Endothelial cell of umbilical vein (primary cell): Measurements from ENCODE around the gene RBKS. TPM values are rescaled to one million over a fixed set of nuclear protein-coding genes. Genes with fewer than 3 reads are reported as not detected.
A peak's percentile ranks its signal among the peaks of the same experiment; 100 is the strongest.

Source experiments
- BruUV-seq: library from RNA; stranded (reverse); fragments of 400-500 nt; replicated peaks from 2 replicates; lab custom pipeline; 2021; lab: Mats Ljungman, UMichigan
- CTCF ChIA-PET: fragments of 300-600, 350-600 bp; sonication (Branson Sonifier 250); formaldehyde crosslinking; loops from one replicate; lab custom pipeline; 2021; ENCODE audit warnings: antibody characterized with exemption, inconsistent platforms; lab: Charles Lee
- POLR2A ChIA-PET: fragments of 300-600, 350-600 bp; sonication (Branson Sonifier 250); formaldehyde crosslinking; loops from one replicate; lab custom pipeline; 2021; ENCODE audit warnings: antibody characterized with exemption, inconsistent platforms; lab: Charles Lee
- DNase-seq: peaks from one replicate; pipeline ENCODE4 v3.0.0-alpha.2; 2011; ENCODE audit warnings: low read depth, low spot score
- FAIRE-seq: peaks from 2 replicates; lab custom pipeline; 2011; peaks lifted over from hg19 to GRCh38; lab: Jason Lieb, UNC
- H2AFZ ChIP-seq: 2 replicates; pipeline ENCODE4 v1.6.0; 2012; ENCODE audit warnings: low read depth, low read length, control low read depth, inconsistent platforms
- H3K27ac ChIP-seq: 2 replicates; pipeline ENCODE4 v1.5.1; 2011; ENCODE audit warnings: low read depth, mild to moderate bottlenecking, control low read depth, low read length, moderate library complexity; ENCODE audit not compliant: insufficient read depth
- H3K27me3 ChIP-seq, 2 experiments: 2 replicates each; pipeline versions ENCODE4 v1.6.0 to v1.6.1; 2011; ENCODE audit warnings: low read length in 2 of 2, mixed read lengths in 1 of 2; ENCODE audit not compliant: control insufficient read depth in 2 of 2, insufficient read depth in 2 of 2
- H3K36me3 ChIP-seq, 2 experiments: 2 replicates in 1 of 2; 3 replicates in 1 of 2; pipeline ENCODE4 v1.5.1; 2011; ENCODE audit warnings: low read length in 2 of 2, mild to moderate bottlenecking in 1 of 2, moderate library complexity in 1 of 2; ENCODE audit not compliant: control insufficient read depth in 2 of 2, insufficient read depth in 2 of 2; ENCODE audit errors: extremely low read depth in 1 of 2
- H3K4me1 ChIP-seq: 3 replicates; pipeline ENCODE4 v1.5.1; 2011; ENCODE audit warnings: mild to moderate bottlenecking, low read length; ENCODE audit not compliant: control insufficient read depth, insufficient read depth; ENCODE audit errors: extremely low read depth
- H3K4me2 ChIP-seq: 2 replicates; pipeline ENCODE4 v1.6.1; 2011; ENCODE audit warnings: low read length, control low read depth, mixed read lengths; ENCODE audit not compliant: insufficient read depth
- H3K4me3 ChIP-seq, 3 experiments: fragments of 200-600 bp in 1 of 3; sonication (generic), shearing (Covaris generic) in 1 of 3; replicated peaks in 1 of 3; 2 replicates each; pipeline ENCODE4 v1.5.1; 2011 to 2016; ENCODE audit warnings: control low read depth in 3 of 3, low read length in 3 of 3, mild to moderate bottlenecking in 2 of 3, inconsistent platforms in 1 of 3, low read depth in 1 of 3, moderate library complexity in 1 of 3; ENCODE audit not compliant: insufficient read depth in 1 of 3
- H3K79me2 ChIP-seq: 2 replicates; pipeline ENCODE4 v1.6.0; 2012; ENCODE audit warnings: low read length, inconsistent platforms; ENCODE audit not compliant: control insufficient read depth, insufficient read depth
- H3K9ac ChIP-seq: replicated peaks from 2 replicates; pipeline ENCODE3; 2011; ENCODE audit warnings: low read length, control low read depth; ENCODE audit not compliant: insufficient read depth; ENCODE audit errors: extremely low read depth
- H3K9me1 ChIP-seq: replicated peaks from 3 replicates; pipeline ENCODE4 v1.6.0; 2011; ENCODE audit warnings: mild to moderate bottlenecking, low read length; ENCODE audit not compliant: control insufficient read depth, insufficient read depth; ENCODE audit errors: extremely low read depth
- H3K9me3 ChIP-seq: replicated peaks from 2 replicates; pipeline ENCODE4 v1.5.1; 2012; ENCODE audit warnings: low read length, inconsistent platforms; ENCODE audit not compliant: control insufficient read depth, insufficient read depth
- H4K20me1 ChIP-seq: replicated peaks from 2 replicates; pipeline ENCODE3; 2011; ENCODE audit warnings: mild to moderate bottlenecking, low read length; ENCODE audit not compliant: control insufficient read depth, insufficient read depth; ENCODE audit errors: extremely low read depth
- EZH2 ChIP-seq: IDR thresholded peaks from 2 replicates; pipeline ENCODE4 v1.6.1; 2012; ENCODE audit warnings: borderline replicate concordance, low read depth, mild to moderate bottlenecking, moderate library complexity, low read length, inconsistent platforms; ENCODE audit not compliant: severe bottlenecking
- FOS ChIP-seq: IDR thresholded peaks from 2 replicates; pipeline ENCODE4 v1.6.1; 2011; ENCODE audit warnings: mild to moderate bottlenecking, low read length, moderate library complexity, borderline replicate concordance; ENCODE audit not compliant: insufficient read depth
- GATA2 ChIP-seq: IDR thresholded peaks from 2 replicates; pipeline ENCODE4 v1.7.0; 2011; ENCODE audit warnings: low read depth, mild to moderate bottlenecking, moderate library complexity, mixed read lengths, low read length; ENCODE audit not compliant: insufficient read length, insufficient read depth
- JUN ChIP-seq: IDR thresholded peaks from 2 replicates; pipeline ENCODE4 v1.6.1; 2011; ENCODE audit warnings: borderline replicate concordance, low read depth; ENCODE audit not compliant: insufficient read length, insufficient read depth
- MYC ChIP-seq: IDR thresholded peaks from one replicate; pipeline ENCODE4 v1.6.1; 2011; ENCODE audit warnings: mild to moderate bottlenecking, low read depth, low read length
- POLR2A ChIP-seq: IDR thresholded peaks from 2 replicates; pipeline ENCODE4 v1.6.1; 2012; ENCODE audit warnings: low read depth, mild to moderate bottlenecking, control low read depth, low read length
- POLR2AphosphoS5 ChIP-seq: IDR thresholded peaks from 2 replicates; pipeline ENCODE4 v1.6.1; 2012; ENCODE audit warnings: low read depth, mild to moderate bottlenecking, control low read depth, low read length, moderate library complexity; ENCODE audit not compliant: insufficient read depth
- dilution Hi-C: fragments of 300-500 bp; cut with MboI; formaldehyde crosslinking; loops from one replicate; pipeline ENCODE4 v1.15.0; 2019; ENCODE audit warnings: low sequenced_read_pairs; ENCODE audit not compliant: extremely low pct_ligation_motif_present
- intact Hi-C: fragments of 100-400 bp; cut with micrococcal nuclease; formaldehyde crosslinking; loops from one replicate; pipeline ENCODE4 v1.10.0; 2022
- polyA plus RNA-seq, 4 experiments: library from polyadenylated mRNA; depleted of rRNA in 3 of 4; stranded (reverse) in 3 of 4; unstranded in 1 of 4; fragments of >200 nt; gene quantifications; 2 replicates each; pipeline versions ENCODE4 v1.2.1 to v1.2.3, GENCODE V29; 2011 to 2012; ENCODE audit warnings: missing spikeins in 1 of 4
- total RNA-seq: library from RNA; stranded (reverse); gene quantifications from 2 replicates; pipeline ENCODE4 v1.2.3, GENCODE V29; 2021
- TF ChIP-seq, protein P1 (sequence below): IDR thresholded peaks from 2 replicates; pipeline ENCODE4 v1.6.1; 2011; ENCODE audit not compliant: insufficient read depth, insufficient read length
- TF ChIP-seq, protein P2 (sequence below), 2 donors: IDR thresholded peaks; 1 replicate in 1 of 2; 2 replicates in 1 of 2; pipeline ENCODE4 v1.5.1; 2011; ENCODE audit warnings: low read length in 2 of 2, mild to moderate bottlenecking in 2 of 2, moderate library complexity in 2 of 2, control low read depth in 1 of 2, inconsistent platforms in 1 of 2, low read depth in 1 of 2; ENCODE audit not compliant: insufficient read depth in 1 of 2; ENCODE audit errors: extremely low read depth in 1 of 2

Gene RBKS
- total and polyA plus RNA-seq, 2 donors (not counting 3 experiments of a cell fraction or from before 2014, with no cell fraction given): 0.64 to 1.8 TPM

DNA sequence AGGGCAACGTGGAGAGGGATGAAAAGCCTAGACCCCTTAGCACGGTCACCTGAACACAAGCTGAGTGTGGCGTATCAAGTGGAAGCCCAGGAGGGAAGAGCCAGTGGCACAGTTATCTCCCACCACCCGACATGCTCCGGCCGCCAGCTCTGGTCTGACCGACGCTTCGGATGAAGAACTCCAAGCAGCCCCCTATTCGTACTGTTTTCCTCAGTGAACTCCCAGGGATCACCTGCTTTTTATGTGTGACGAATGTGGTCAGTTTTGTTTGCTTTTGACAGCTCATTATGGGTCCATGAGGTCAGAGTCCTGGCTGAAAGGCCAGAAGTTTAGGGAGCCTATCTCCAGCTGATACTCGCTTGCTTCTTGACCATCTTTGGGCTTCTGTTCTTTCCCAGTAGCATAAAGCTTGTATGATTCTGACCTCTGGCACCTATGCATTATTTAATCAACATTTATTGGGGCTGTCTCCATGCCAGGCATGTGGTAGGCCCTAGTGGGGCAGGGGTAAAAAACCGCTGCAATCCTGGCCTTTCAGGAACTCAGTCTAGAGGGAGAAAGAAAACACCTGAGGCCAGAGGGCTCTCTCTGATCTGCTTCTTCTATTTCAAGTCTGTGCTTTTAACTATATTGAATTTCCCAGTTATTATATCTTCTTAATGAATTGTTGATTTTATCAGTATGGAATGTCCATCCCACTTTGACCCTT is 151.7 kb downstream of the RBKS start:
- Histone ChIP-seq H3K4me2 (no peak overlapping the region), H3K4me1 (peaks cover 28% of the 10 kb centered on the region), H2AFZ (peak overlapping the region; percentile 8), H3K9me3 (no peaks in the 10 kb centered on the region), H3K27me3 (no peaks in the 10 kb centered on the region), H3K79me2 (no peaks in the 10 kb centered on the region), H3K9me1 (no peaks in the 10 kb centered on the region), H3K27ac (peak overlapping the region; percentile 51), H4K20me1 (no peaks in the 10 kb centered on the region), H3K9ac (no peak overlapping the region), H3K36me3 (no peaks in the 10 kb centered on the region), H3K4me3 (no peak overlapping the region)
- TSS peak; percentile 47 for BruUV-seq
- CTCF ChIA-PET: interaction anchor here (1.7 to 4.4 kb wide), 2 partner anchors 16 to 35 kb away, joined by 6 to 48 read pairs; no protein-coding TSS in a partner anchor
- TF ChIP-seq POLR2AphosphoS5 (no peak), JUN (no peak), MYC (no peak), FOS (no peak), POLR2A (no peak), EZH2 (no peak), GATA2 (no peak)
- TF ChIP-seq, protein P1, sequence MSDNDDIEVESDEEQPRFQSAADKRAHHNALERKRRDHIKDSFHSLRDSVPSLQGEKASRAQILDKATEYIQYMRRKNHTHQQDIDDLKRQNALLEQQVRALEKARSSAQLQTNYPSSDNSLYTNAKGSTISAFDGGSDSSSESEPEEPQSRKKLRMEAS: no peak
- TF ChIP-seq, protein P2, sequence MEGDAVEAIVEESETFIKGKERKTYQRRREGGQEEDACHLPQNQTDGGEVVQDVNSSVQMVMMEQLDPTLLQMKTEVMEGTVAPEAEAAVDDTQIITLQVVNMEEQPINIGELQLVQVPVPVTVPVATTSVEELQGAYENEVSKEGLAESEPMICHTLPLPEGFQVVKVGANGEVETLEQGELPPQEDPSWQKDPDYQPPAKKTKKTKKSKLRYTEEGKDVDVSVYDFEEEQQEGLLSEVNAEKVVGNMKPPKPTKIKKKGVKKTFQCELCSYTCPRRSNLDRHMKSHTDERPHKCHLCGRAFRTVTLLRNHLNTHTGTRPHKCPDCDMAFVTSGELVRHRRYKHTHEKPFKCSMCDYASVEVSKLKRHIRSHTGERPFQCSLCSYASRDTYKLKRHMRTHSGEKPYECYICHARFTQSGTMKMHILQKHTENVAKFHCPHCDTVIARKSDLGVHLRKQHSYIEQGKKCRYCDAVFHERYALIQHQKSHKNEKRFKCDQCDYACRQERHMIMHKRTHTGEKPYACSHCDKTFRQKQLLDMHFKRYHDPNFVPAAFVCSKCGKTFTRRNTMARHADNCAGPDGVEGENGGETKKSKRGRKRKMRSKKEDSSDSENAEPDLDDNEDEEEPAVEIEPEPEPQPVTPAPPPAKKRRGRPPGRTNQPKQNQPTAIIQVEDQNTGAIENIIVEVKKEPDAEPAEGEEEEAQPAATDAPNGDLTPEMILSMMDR (IDR thresholded peaks at IDR 0.05; ENCODE audit: extremely low read depth in 1 of 2, insufficient read depth in 1 of 2, low read depth in 1 of 2, low read length in 2 of 2): no peak
- FAIRE-seq: no peak
- dilution Hi-C loops (loop anchor here (25.0 kb wide), 1 partner anchor 674 kb away; no protein-coding TSS in a partner anchor), intact Hi-C loops (no loop called here)
- no peak for DNase-seq
- POLR2A ChIA-PET: no interaction called here
